Stimulated activated naive CD8-positive, alpha-beta T cell treated with anti-CD3 and anti-CD28 coated beads, Interleukin-15, amount 100 ng/mL, for 72 hours (primary cell): ENCODE results near the gene PAGR1.

Experiments
- ATAC-seq: fragments of 150-1000 bp; cut with Tn5 transposase; 2 replicates; pipeline ENCODE4 v1.10.0; 2021; ENCODE audit warnings: mild to moderate bottlenecking, moderate library complexity
- DNase-seq, 2 donors: peaks; one replicate each; pipeline ENCODE4 v3.0.0; 2021 to 2022
- H3K27ac Mint-ChIP-seq, 2 donors: one replicate each; pipeline ENCODE4 v1.8.0; 2022; ENCODE audit warnings: mild to moderate bottlenecking in 2 of 2, mixed read lengths in 2 of 2, moderate library complexity in 2 of 2
- H3K27me3 Mint-ChIP-seq: one replicate; pipeline ENCODE4 v1.8.0; 2022; ENCODE audit warnings: mixed read lengths
- H3K4me1 Mint-ChIP-seq: one replicate; pipeline ENCODE4 v1.8.0; 2022; ENCODE audit warnings: mild to moderate bottlenecking, mixed read lengths
- H3K4me3 Mint-ChIP-seq, 2 donors: one replicate each; pipeline ENCODE4 v1.8.0; 2022; ENCODE audit warnings: mild to moderate bottlenecking in 2 of 2, mixed read lengths in 2 of 2, moderate library complexity in 1 of 2
- H3K9me3 Mint-ChIP-seq, 2 donors: one replicate each; pipeline ENCODE4 v1.8.0; 2022; ENCODE audit warnings: mixed read lengths in 2 of 2

Gene PAGR1

GRCh38 chr16:29807426-29808218, 8.3 kb upstream of the PAGR1 start:
- H3K27ac Mint-ChIP-seq = peak overlapping the region; percentile 75 to 91
- H3K4me3 Mint-ChIP-seq = peak overlapping the region; percentile 88 to 89
- ATAC-seq (peak; percentile 62), DNase-seq (peak; percentile 92)
- H3K27me3 Mint-ChIP-seq = peaks cover 8% of the 10 kb centered on the region
- no peaks in the 10 kb centered on the region for H3K9me3 Mint-ChIP-seq
- peaks cover 74% of the 10 kb centered on the region for H3K4me1 Mint-ChIP-seq

DNA sequence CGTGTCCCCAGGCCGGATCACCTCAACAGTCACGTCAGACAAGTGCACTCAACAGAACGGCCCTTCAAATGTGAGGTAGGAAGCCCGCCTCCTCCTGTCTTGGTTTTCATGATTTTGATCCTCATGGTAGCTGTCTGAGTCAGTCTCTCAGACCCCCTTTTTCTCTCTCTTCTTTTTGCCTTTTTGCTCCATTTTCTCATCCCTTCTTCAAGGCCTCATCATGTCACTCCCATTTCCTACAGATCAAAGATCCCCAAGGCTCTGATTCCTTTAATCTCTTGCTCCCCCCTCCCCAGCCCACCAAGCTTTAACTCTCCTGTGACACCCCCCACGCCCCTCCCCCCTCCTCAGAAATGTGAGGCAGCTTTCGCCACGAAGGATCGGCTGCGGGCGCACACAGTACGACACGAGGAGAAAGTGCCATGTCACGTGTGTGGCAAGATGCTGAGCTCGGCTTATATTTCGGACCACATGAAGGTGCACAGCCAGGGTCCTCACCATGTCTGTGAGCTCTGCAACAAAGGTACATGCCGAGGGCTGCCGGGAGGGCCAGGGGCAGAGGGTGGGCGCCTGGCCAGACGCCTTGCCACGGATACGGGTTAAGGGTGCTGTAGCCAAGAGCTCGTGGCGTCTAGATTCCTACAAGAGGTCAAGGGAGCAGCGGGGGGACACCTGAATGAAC, 7.6 kb upstream of the PAGR1 start:
- Mint-ChIP-seq H3K27ac (peak overlapping the region; percentile 75 to 91), H3K27me3 (peaks cover 13% of the 10 kb centered on the region), H3K4me3 (peak overlapping the region; percentile 88 to 89), H3K4me1 (peaks cover 74% of the 10 kb centered on the region), H3K9me3 (no peaks in the 10 kb centered on the region)
- DNase-seq (peak in 1 of 2 donors; percentile 33), ATAC-seq (peak; percentile 32)

- peaks cover 73% of the 10 kb centered on the region for H3K4me1 Mint-ChIP-seq
- DNase-seq = no peak
- H3K4me3 Mint-ChIP-seq = peak overlapping the region; percentile 88 to 89
- no peaks in the 10 kb centered on the region for H3K9me3 Mint-ChIP-seq
- no peak for ATAC-seq
- H3K27ac Mint-ChIP-seq = peak overlapping the region in 1 of 2 donors; percentile 91
- H3K27me3 Mint-ChIP-seq = peaks cover 13% of the 10 kb centered on the region
These were observed 6.8 kb upstream of the PAGR1 start for GRCh38 chr16:29809031-29809747.

- DNase-seq = peak; percentile 59 to 62
- Mint-ChIP-seq H3K4me3 (peak overlapping the region; percentile 88 to 89), H3K9me3 (no peaks in the 10 kb centered on the region), H3K27me3 (peaks cover 13% of the 10 kb centered on the region), H3K27ac (peak overlapping the region in 1 of 2 donors; percentile 68), H3K4me1 (peaks cover 74% of the 10 kb centered on the region)
- ATAC-seq = no peak
These were observed 5.9 kb upstream of the PAGR1 start for GRCh38 chr16:29809850-29810698.

- Mint-ChIP-seq H3K27me3 (peaks cover 13% of the 10 kb centered on the region), H3K4me1 (peaks cover 74% of the 10 kb centered on the region), H3K27ac (peak overlapping the region; percentile 60 to 85), H3K4me3 (peak overlapping the region; percentile 88 to 89), H3K9me3 (no peaks in the 10 kb centered on the region)
- ATAC-seq = no peak
- no peak for DNase-seq
These were observed 5.2 kb upstream of the PAGR1 start for GRCh38 chr16:29810699-29811169.

GRCh38 chr16:29811170-29811895, 4.6 kb upstream of the PAGR1 start:
- DNase-seq (peak; percentile 71 to 80), ATAC-seq (peak; percentile 50)
- Mint-ChIP-seq H3K27ac (peak overlapping the region; percentile 13 to 91), H3K27me3 (peaks cover 13% of the 10 kb centered on the region), H3K9me3 (no peaks in the 10 kb centered on the region), H3K4me1 (peaks cover 74% of the 10 kb centered on the region), H3K4me3 (peak overlapping the region; percentile 88 to 89)

DNA sequence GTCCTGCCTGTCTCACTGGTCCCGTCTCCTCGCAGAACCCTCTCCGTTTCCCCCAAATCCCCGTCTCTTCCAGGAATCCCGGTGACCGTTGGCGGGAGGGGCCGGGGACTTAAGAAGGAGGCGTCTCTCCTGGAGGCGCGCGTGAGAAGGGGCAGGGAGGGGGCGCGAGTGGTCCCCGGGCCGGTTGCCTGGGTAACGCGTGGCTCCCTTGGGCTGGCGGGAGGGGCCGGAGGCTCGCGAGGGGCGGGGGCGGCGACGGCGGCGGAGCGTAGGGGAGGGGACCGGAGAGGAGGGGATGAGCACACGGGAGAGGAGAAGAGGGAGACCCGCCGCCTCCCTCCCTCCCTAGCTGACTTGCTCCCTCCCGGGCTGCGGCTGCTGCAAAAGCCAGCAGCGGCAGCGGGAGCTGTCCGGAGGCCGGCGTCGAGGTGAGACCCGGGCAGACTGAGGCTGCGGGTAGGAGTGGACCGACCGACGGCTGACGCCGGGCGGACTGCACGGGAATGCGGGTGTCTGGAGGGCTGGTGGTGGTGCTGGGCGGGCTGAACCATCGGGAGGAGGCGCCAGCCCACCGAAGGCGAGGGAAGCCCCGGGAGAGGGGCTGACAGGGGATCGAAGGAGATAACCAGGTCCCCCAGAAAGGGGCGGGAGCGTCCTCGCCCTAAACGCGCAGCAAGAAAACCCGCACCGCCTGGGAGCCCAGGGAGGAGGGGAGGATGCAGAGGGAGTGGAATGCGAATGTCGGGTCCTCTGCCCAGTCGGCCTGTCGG, 3.9 kb upstream of the PAGR1 start, which contains the start of gene PRRT2:
Gene PRRT2, plus strand, starts transcription at position 298 of the 770 bp plus-strand sequence. CDS start 862 bp downstream, outside the sequence.
- Mint-ChIP-seq H3K9me3 (no peaks in the 10 kb centered on the region), H3K27me3 (peaks cover 13% of the 10 kb centered on the region), H3K27ac (peak within 1 kb of the TSS; percentile 13 to 91), H3K4me3 (peak within 1 kb of the TSS; percentile 88 to 89), H3K4me1 (peaks cover 79% of the 10 kb centered on the region)
- DNase-seq (peak; percentile 45 to 46), ATAC-seq (no peak)

- no peak for DNase-seq
- no peak overlapping the region for H3K27ac Mint-ChIP-seq
- peaks cover 13% of the 10 kb centered on the region for H3K27me3 Mint-ChIP-seq
- H3K9me3 Mint-ChIP-seq = no peaks in the 10 kb centered on the region
- no peak for ATAC-seq
- peak overlapping the region; percentile 88 to 89 for H3K4me3 Mint-ChIP-seq
- peaks cover 86% of the 10 kb centered on the region for H3K4me1 Mint-ChIP-seq
These were observed 3.0 kb upstream of the PAGR1 start for GRCh38 chr16:29812754-29813643.

- H3K27me3 Mint-ChIP-seq = peaks cover 13% of the 10 kb centered on the region
- no peak for ATAC-seq
- peak overlapping the region in 1 of 2 donors; percentile 11 for H3K4me3 Mint-ChIP-seq
- DNase-seq = no peak
- no peak overlapping the region for H3K27ac Mint-ChIP-seq
- no peaks in the 10 kb centered on the region for H3K9me3 Mint-ChIP-seq
- H3K4me1 Mint-ChIP-seq = peaks cover 86% of the 10 kb centered on the region
These were observed 2.0 kb upstream of the PAGR1 start for GRCh38 chr16:29813644-29814562.

GRCh38 chr16:29814592-29814991, 1.4 kb upstream of the PAGR1 start:
- ATAC-seq (no peak), DNase-seq (no peak)
- Mint-ChIP-seq H3K9me3 (no peaks in the 10 kb centered on the region), H3K27me3 (peaks cover 13% of the 10 kb centered on the region), H3K4me3 (peak overlapping the region; percentile 92), H3K27ac (peak overlapping the region in 1 of 2 donors; percentile 65), H3K4me1 (peaks cover 88% of the 10 kb centered on the region)

DNA sequence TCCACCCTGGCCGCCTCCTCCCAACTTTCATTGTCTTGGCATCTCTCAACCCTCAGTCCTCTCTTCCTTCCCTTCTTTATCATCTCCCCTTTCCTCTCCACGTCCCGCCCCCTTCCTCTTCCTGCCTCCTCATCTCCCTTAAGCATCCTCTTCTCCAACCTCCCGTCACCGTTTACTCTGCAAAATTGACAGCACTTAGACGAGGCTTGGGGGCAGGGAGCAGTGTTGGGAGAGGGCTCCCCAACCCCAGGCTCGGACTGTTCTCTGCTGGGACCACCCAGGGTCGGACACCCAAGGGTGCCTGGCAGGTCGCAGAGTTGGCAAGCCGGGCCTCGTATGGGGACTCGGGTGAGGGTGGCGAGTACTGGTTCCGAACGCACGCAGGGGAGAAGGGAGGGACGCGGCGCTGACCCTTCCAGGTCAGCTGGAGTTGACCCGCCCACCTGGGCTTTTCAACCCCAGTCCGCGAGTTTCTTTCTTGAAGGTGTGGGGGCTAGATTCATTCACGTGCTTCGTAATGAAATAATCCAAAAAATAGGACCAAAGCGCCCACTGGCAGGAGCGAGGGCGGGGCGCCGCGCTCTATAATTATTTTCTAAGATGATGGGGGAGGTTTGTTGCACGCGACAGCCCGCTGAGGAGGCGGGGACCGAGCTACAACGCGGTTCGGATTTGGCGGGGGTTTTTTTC, 775 bp upstream of the PAGR1 start:
- H3K9me3 Mint-ChIP-seq = no peaks in the 10 kb centered on the region
- peak overlapping the region; percentile 94 to 98 for H3K27ac Mint-ChIP-seq
- ATAC-seq = no peak
- H3K4me3 Mint-ChIP-seq = peak overlapping the region; percentile 92
- H3K27me3 Mint-ChIP-seq = peaks cover 13% of the 10 kb centered on the region
- peaks cover 88% of the 10 kb centered on the region for H3K4me1 Mint-ChIP-seq
- DNase-seq = no peak
